H1 (cell line): Measurements from ENCODE around the gene EEF2. TPM values are rescaled to one million over a fixed set of nuclear protein-coding genes. Genes with fewer than 3 reads are reported as not detected.
A peak's percentile ranks its signal among the peaks of the same experiment; 100 is the strongest.

ENCODE experiments used
- CTCF ChIA-PET: fragments of 300-600 bp; sonication (Branson Sonifier 250); formaldehyde crosslinking; loops from one replicate; lab custom pipeline; 2021; ENCODE audit not compliant: partially characterized antibody; lab: Charles Lee
- POLR2A ChIA-PET: fragments of 300-600 bp; sonication (Branson Sonifier 250); formaldehyde crosslinking; loops from one replicate; lab custom pipeline; 2021; ENCODE audit warnings: inconsistent platforms; ENCODE audit not compliant: partially characterized antibody; lab: Charles Lee
- DNase-seq, 2 experiments: peaks; one replicate each; pipeline versions ENCODE4 v3.0.0 to v3.0.0-alpha.2; 2010 to 2022; ENCODE audit warnings: low spot score in 2 of 2, low read depth in 1 of 2, mixed read lengths in 1 of 2
- FAIRE-seq: peaks from 2 replicates; lab custom pipeline; 2011; peaks lifted over from hg19 to GRCh38; lab: Jason Lieb, UNC
- H2AFZ ChIP-seq: 2 replicates; pipeline ENCODE4 v1.8.1; 2012; ENCODE audit warnings: low read length, inconsistent platforms
- H2AK5ac ChIP-seq: 2 replicates; pipeline ENCODE4 v1.6.1; 2013; ENCODE audit warnings: low read depth, low read length
- H2BK120ac ChIP-seq: replicated peaks from 2 replicates; pipeline ENCODE3; 2013; ENCODE audit warnings: low read depth, low read length, inconsistent platforms
- H2BK12ac ChIP-seq: 2 replicates; pipeline ENCODE4 v1.6.1; 2013; ENCODE audit warnings: low read depth, low read length
- H2BK15ac ChIP-seq: 2 replicates; pipeline ENCODE4 v1.6.1; 2013; ENCODE audit warnings: low read length
- H2BK20ac ChIP-seq: 2 replicates; pipeline ENCODE4 v1.6.1; 2013; ENCODE audit warnings: low read length
- H2BK5ac ChIP-seq: 2 replicates; pipeline ENCODE4 v1.6.1; 2013; ENCODE audit warnings: low read depth, low read length
- H3K14ac ChIP-seq: 2 replicates; pipeline ENCODE4 v1.6.1; 2013; ENCODE audit warnings: inconsistent platforms; ENCODE audit not compliant: insufficient read length
- H3K18ac ChIP-seq: 2 replicates; pipeline ENCODE4 v1.6.1; 2013; ENCODE audit warnings: low read length; ENCODE audit errors: extremely low read depth
- H3K23ac ChIP-seq: 2 replicates; pipeline ENCODE4 v1.6.1; 2013; ENCODE audit warnings: inconsistent platforms; ENCODE audit not compliant: insufficient read length
- H3K23me2 ChIP-seq: 2 replicates; pipeline ENCODE4 v1.6.1; 2013; ENCODE audit warnings: low read depth, low read length
- H3K27ac ChIP-seq: 2 replicates; pipeline ENCODE4 v1.6.1; 2011; ENCODE audit warnings: low read depth, low read length, inconsistent platforms
- H3K27me3 ChIP-seq, 4 experiments: replicated peaks in 1 of 4; 1 replicate in 1 of 4; 2 replicates in 3 of 4; pipeline versions ENCODE4 v1.6.1 to v1.8.1; 2011 to 2013; ENCODE audit warnings: low read length in 3 of 4, mild to moderate bottlenecking in 3 of 4, inconsistent platforms in 2 of 4, mixed read lengths in 2 of 4, moderate library complexity in 1 of 4; ENCODE audit not compliant: control insufficient read depth in 3 of 4, insufficient read depth in 3 of 4; ENCODE audit errors: extremely low read depth in 1 of 4
- H3K36me3 ChIP-seq, 4 experiments: 2 replicates each; pipeline versions ENCODE4 v1.6.1 to v1.8.1; 2011 to 2013; ENCODE audit warnings: mild to moderate bottlenecking in 4 of 4, low read length in 3 of 4, moderate library complexity in 2 of 4, control low read depth in 1 of 4, inconsistent platforms in 1 of 4; ENCODE audit not compliant: insufficient read depth in 4 of 4, control insufficient read depth in 2 of 4
- H3K4ac ChIP-seq: replicated peaks from 2 replicates; pipeline ENCODE3; 2013; ENCODE audit warnings: low read length, low read depth, mixed read lengths, inconsistent platforms; ENCODE audit not compliant: insufficient read length
- H3K4me1 ChIP-seq, 4 experiments: replicated peaks in 1 of 4; 1 replicate in 1 of 4; 2 replicates in 3 of 4; pipeline versions ENCODE4 v1.6.1 to v1.8.1; 2011 to 2013; ENCODE audit warnings: low read length in 3 of 4, inconsistent platforms in 2 of 4, mixed read lengths in 1 of 4; ENCODE audit not compliant: insufficient read depth in 4 of 4, control insufficient read depth in 3 of 4
- H3K4me2 ChIP-seq, 2 experiments: 2 replicates each; pipeline versions ENCODE4 v1.6.1 to v1.8.1; 2011 to 2013; ENCODE audit warnings: low read depth in 2 of 2, low read length in 2 of 2, control low read depth in 1 of 2, inconsistent platforms in 1 of 2, mild to moderate bottlenecking in 1 of 2; ENCODE audit not compliant: insufficient read depth in 1 of 2
- H3K4me3 ChIP-seq, 4 experiments: fragments of 200-600, 300-600 bp in 1 of 4; sonication (generic), shearing (Covaris generic), sonication (Bioruptor Twin) in 1 of 4; 2 replicates each; pipeline versions ENCODE4 v1.5.1 to v1.8.1; 2011 to 2016; ENCODE audit warnings: low read length in 4 of 4, low read depth in 3 of 4, control low read depth in 2 of 4, inconsistent platforms in 2 of 4, mild to moderate bottlenecking in 2 of 4, mixed read lengths in 1 of 4, moderate library complexity in 1 of 4; ENCODE audit not compliant: insufficient read depth in 2 of 4; ENCODE audit errors: extremely low read depth in 1 of 4
- H3K56ac ChIP-seq: replicated peaks from 2 replicates; pipeline ENCODE3; 2013; ENCODE audit warnings: low read depth, mild to moderate bottlenecking, mixed read lengths, low read length, inconsistent platforms; ENCODE audit not compliant: insufficient read length
- H3K79me1 ChIP-seq: 2 replicates; pipeline ENCODE4 v1.6.1; 2013; ENCODE audit warnings: low read depth, low read length, control low read depth
- H3K79me2 ChIP-seq, 2 experiments: 2 replicates each; pipeline versions ENCODE4 v1.6.1 to v1.8.1; 2012 to 2013; ENCODE audit warnings: low read length in 2 of 2, mild to moderate bottlenecking in 2 of 2, inconsistent platforms in 1 of 2; ENCODE audit not compliant: insufficient read depth in 2 of 2, control insufficient read depth in 1 of 2
- H3K9ac ChIP-seq, 4 experiments: replicated peaks in 1 of 4; 1 replicate in 1 of 4; 2 replicates in 3 of 4; pipeline versions ENCODE4 v1.6.1 to v1.8.1; 2011 to 2013; ENCODE audit warnings: low read depth in 3 of 4, low read length in 3 of 4, control low read depth in 2 of 4, mild to moderate bottlenecking in 2 of 4, moderate library complexity in 2 of 4, inconsistent platforms in 1 of 4; ENCODE audit errors: extremely low read depth in 1 of 4
- H3K9me3 ChIP-seq, 2 experiments: 2 replicates each; pipeline versions ENCODE4 v1.6.1 to v1.8.1; 2012 to 2013; ENCODE audit warnings: mild to moderate bottlenecking in 2 of 2, moderate library complexity in 2 of 2, control low read depth in 1 of 2, inconsistent platforms in 1 of 2, low read depth in 1 of 2, low read length in 1 of 2, mixed read lengths in 1 of 2; ENCODE audit not compliant: insufficient read depth in 2 of 2
- H4K20me1 ChIP-seq, 2 experiments: replicated peaks in 1 of 2; 2 replicates each; pipeline versions ENCODE3 to v1.8.1; 2011 to 2013; ENCODE audit warnings: inconsistent platforms in 2 of 2, low read length in 2 of 2, mild to moderate bottlenecking in 1 of 2; ENCODE audit not compliant: insufficient read depth in 2 of 2, control insufficient read depth in 1 of 2
- H4K5ac ChIP-seq: 2 replicates; pipeline ENCODE4 v1.6.1; 2013; ENCODE audit warnings: low read length, low read depth, mixed read lengths, inconsistent platforms; ENCODE audit not compliant: insufficient read length
- H4K8ac ChIP-seq: 2 replicates; pipeline ENCODE4 v1.8.0; 2013; ENCODE audit warnings: mild to moderate bottlenecking, moderate library complexity, low read length, inconsistent platforms; ENCODE audit not compliant: insufficient read depth; ENCODE audit errors: extremely low read depth
- H4K91ac ChIP-seq: replicated peaks from 2 replicates; pipeline ENCODE3; 2013; ENCODE audit warnings: low read length, mixed read lengths, inconsistent platforms; ENCODE audit not compliant: insufficient read length
- CHD1 ChIP-seq: IDR thresholded peaks from 2 replicates; pipeline ENCODE4 v1.6.1; 2012; ENCODE audit warnings: low read depth, low read length, improper control_type of control experiment
- CHD2 ChIP-seq: IDR thresholded peaks from 2 replicates; pipeline ENCODE4 v1.6.1; 2012; ENCODE audit warnings: low read length, improper control_type of control experiment
- CTBP2 ChIP-seq: IDR thresholded peaks from 2 replicates; pipeline ENCODE4 v1.7.0; 2011; ENCODE audit warnings: borderline replicate concordance, mild to moderate bottlenecking, moderate library complexity, mixed read lengths, low read length; ENCODE audit not compliant: insufficient read depth, insufficient read length
- EZH2 ChIP-seq: fragments of 200-600 bp; sonication (generic); IDR thresholded peaks from 2 replicates; pipeline ENCODE4 v1.7.1; 2012; ENCODE audit warnings: low read depth, mild to moderate bottlenecking, moderate library complexity, low read length, inconsistent platforms; ENCODE audit not compliant: severe bottlenecking
- GABPA ChIP-seq: IDR thresholded peaks from 2 replicates; pipeline ENCODE4 v1.6.1; 2011; ENCODE audit warnings: mild to moderate bottlenecking, low read length, moderate library complexity, borderline replicate concordance; ENCODE audit not compliant: insufficient read depth
- HDAC2 ChIP-seq, 2 experiments: fragments of 300-600 bp in 1 of 2; sonication (generic) in 1 of 2; IDR thresholded peaks; 2 replicates each; pipeline ENCODE4 v1.6.1; 2011 to 2012; ENCODE audit warnings: low read depth in 2 of 2, low read length in 2 of 2, mild to moderate bottlenecking in 2 of 2, moderate library complexity in 2 of 2, borderline replicate concordance in 1 of 2, inconsistent platforms in 1 of 2
- JUND ChIP-seq: IDR thresholded peaks from 2 replicates; pipeline ENCODE4 v1.6.1; 2011; ENCODE audit warnings: mild to moderate bottlenecking, improper control_type of control experiment, low read length
- NANOG ChIP-seq: IDR thresholded peaks from 2 replicates; pipeline ENCODE4 v1.6.1; 2011; ENCODE audit warnings: low read length, low read depth, mild to moderate bottlenecking, inconsistent platforms; ENCODE audit not compliant: insufficient read depth, poor library complexity, severe bottlenecking
- POLR2A ChIP-seq, 2 experiments: IDR thresholded peaks; 1 replicate in 1 of 2; 2 replicates in 1 of 2; pipeline ENCODE4 v1.6.1; 2011; ENCODE audit warnings: low read depth in 2 of 2, low read length in 2 of 2, mild to moderate bottlenecking in 2 of 2; ENCODE audit errors: control extremely low read depth in 1 of 2
- POLR2AphosphoS5 ChIP-seq: IDR thresholded peaks from 2 replicates; pipeline ENCODE4 v1.6.1; 2011; ENCODE audit warnings: low read depth, low read length
- POU5F1 ChIP-seq: IDR thresholded peaks from 2 replicates; pipeline ENCODE4 v1.6.1; 2011; ENCODE audit warnings: low read depth, mild to moderate bottlenecking, low read length, moderate library complexity
- SIRT6 ChIP-seq: IDR thresholded peaks from one replicate; pipeline ENCODE4 v1.7.1; 2012; ENCODE audit warnings: low read length, inconsistent platforms
- SUZ12 ChIP-seq: fragments of 200-600 bp; sonication (generic); IDR thresholded peaks from 2 replicates; pipeline ENCODE4 v1.6.1; 2012; ENCODE audit warnings: mild to moderate bottlenecking, inconsistent platforms, low read length, moderate library complexity, mixed read lengths
- YY1 ChIP-seq: IDR thresholded peaks from 2 replicates; pipeline ENCODE4 v1.6.1; 2011; ENCODE audit warnings: low read depth, mild to moderate bottlenecking, low read length
- WGBS, 2 experiments: shearing (Covaris generic) in 1 of 2; methylation state at CpG; one replicate each; pipeline versions ENCODE4 v1.1.6 to v1.1.7; 2013 to 2015; ENCODE audit warnings: low lambda C conversion rate in 2 of 2, mixed read lengths in 2 of 2, inconsistent platforms in 1 of 2, low coverage in 1 of 2, missing lambda C conversion rate in 1 of 2; ENCODE audit not compliant: insufficient replicate concordance in 2 of 2, insufficient coverage in 1 of 2, insufficient read length in 1 of 2; ENCODE audit errors: extremely low coverage in 1 of 2, missing lambda C conversion rate in 1 of 2; 5-methylcytosine and 5-hydroxymethylcytosine counted together
- polyA plus RNA-seq, 7 experiments: library from polyadenylated mRNA; depleted of rRNA in 3 of 7; stranded (reverse) in 5 of 7; unstranded in 2 of 7; fragments of >200 nt in 5 of 7; fragments of 200-250 nt in 2 of 7; gene quantifications; 1 replicate in 5 of 7; 2 replicates in 1 of 7; 4 replicates in 1 of 7; pipeline versions ENCODE4 v1.2.1 to v1.2.3, GENCODE V29; 2011 to 2013; ENCODE audit warnings: missing spikeins in 2 of 7, mixed read lengths in 2 of 7
- total RNA-seq: library from RNA; stranded (reverse); fragmentation: NEBNext Ultra II Directional; extraction: Animal tissue kit (Norgen Biotek cat#: 25700); gene quantifications from 2 replicates; pipeline ENCODE4 v1.2.1, GENCODE V29; 2021

EEF2 gene
- total and polyA plus RNA-seq, 2 of the 8 experiments (the other 6 are each of a cell fraction or from before 2014, with no cell fraction given) = 1,554 to 3,380 TPM

DNA sequence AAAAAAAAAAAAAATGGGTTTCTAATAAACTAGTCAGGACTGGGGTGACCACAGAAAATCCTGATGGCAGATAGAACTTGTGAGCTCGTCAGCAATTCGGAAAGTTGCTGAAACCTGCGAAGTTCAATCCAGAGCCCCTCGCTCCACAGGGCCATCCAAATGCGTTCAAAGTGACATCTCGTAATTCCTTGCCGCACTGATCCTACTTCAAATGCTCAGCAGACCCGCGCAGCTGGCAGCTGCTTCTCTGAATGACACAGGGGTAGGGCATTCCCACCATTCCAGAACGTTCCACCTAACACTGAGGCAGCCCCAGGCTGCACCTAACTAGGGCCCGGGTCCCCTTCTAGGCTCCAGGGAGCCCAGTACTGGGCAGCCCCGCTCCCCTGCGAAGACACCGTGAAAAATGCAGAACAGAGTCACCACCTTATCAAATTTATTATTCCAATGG lies 9.6 kb downstream of the EEF2 start:
- Histone ChIP-seq H2BK20ac (no peak overlapping the region), H3K56ac (no peak overlapping the region), H3K4me1 (no peaks in the 10 kb centered on the region; a peak in 3 of 7 replicates), H4K20me1 (peaks cover 45 to 47% of the 10 kb centered on the region in 2 experiments), H3K27ac (no peak overlapping the region), H3K27me3 (no peaks in the 10 kb centered on the region), H3K36me3 (peaks cover 47 to 58% (median 55%) of the 10 kb centered on the region in 4 experiments), H3K4ac (no peak overlapping the region), H3K4me3 (no peak overlapping the region), H4K8ac (no peak overlapping the region), H2BK12ac (no peak overlapping the region), H2BK5ac (no peak overlapping the region), H3K23me2 (no peaks in the 10 kb centered on the region), H2BK15ac (no peak overlapping the region), H4K91ac (no peak overlapping the region), H4K5ac (no peak overlapping the region), H3K79me2 (peaks cover 0 to 23% of the 10 kb centered on the region in 2 experiments; a peak in 2 of 4 replicates), H3K23ac (no peak overlapping the region), H3K4me2 (no peak overlapping the region), H3K79me1 (peaks cover 7% of the 10 kb centered on the region; the same call in 1 of the 2 replicates), H3K9me3 (no peaks in the 10 kb centered on the region), H3K9ac (no peak overlapping the region), H2AFZ (no peak overlapping the region), H2BK120ac (no peak overlapping the region), H3K18ac (no peak overlapping the region), H2AK5ac (no peak overlapping the region), H3K14ac (no peak overlapping the region)
- WGBS, 2 experiments = 98% methylated on average over 14 of the region's 14 CpGs; no CpG with 5 or more reads in 1 of the 2 experiments
- CTCF ChIA-PET = interaction anchor here (0.6 to 1.0 kb wide), 3 partner anchors 12 to 248 kb away, joined by 3 to 8 read pairs (median 3); no protein-coding TSS in a partner anchor
- POLR2A ChIA-PET = interaction anchor here (0.6 to 12.0 kb wide), 15 partner anchors 9 to 367 kb away, joined by 3 to 870 read pairs (median 3); partner anchors contain the start of genes DAPK3, EEF2 and NMRK2
- DNase-seq (peak in 1 of 2 experiments; percentile 49), FAIRE-seq (no peak)
- no peak for TF ChIP-seq SUZ12
- TF ChIP-seq NANOG = no peak
- TF ChIP-seq SIRT6 = no peak
- no peak for TF ChIP-seq EZH2
- peak; percentile 95 for TF ChIP-seq POLR2AphosphoS5
- peak; percentile 53 to 73; a peak in 2 of 3 replicates for TF ChIP-seq POLR2A (IDR thresholded peaks at IDR 0.05; ENCODE audit: control extremely low read depth in 1 of 2, low read depth in 2 of 2, low read length in 2 of 2)
- no peak for TF ChIP-seq CHD1
- TF ChIP-seq HDAC2 (IDR thresholded peaks at IDR 0.05; ENCODE audit: borderline replicate concordance in 1 of 2, low read depth in 2 of 2, low read length in 2 of 2) = no peak
- TF ChIP-seq CHD2 = no peak
- TF ChIP-seq CTBP2 = no peak
- TF ChIP-seq POU5F1 = no peak
- TF ChIP-seq GABPA = no peak
- TF ChIP-seq YY1 = no peak
- no peak for TF ChIP-seq JUND
